Measurements from ENCODE around the gene FBXO30. TPM values are rescaled to one million over a fixed set of nuclear protein-coding genes. Genes with fewer than 3 reads are reported as not detected.

FBXO30 gene
- total and polyA plus RNA-seq, 9 of the 15 experiments (the other 6 are each of a cell fraction or from before 2014, with no cell fraction given), result 3.6 to 12.8 (median 7.1) TPM

- in situ Hi-C loops (cut with MboI) (no loop called here), intact Hi-C loops (cut with micrococcal nuclease) (no loop called here)
- Histone ChIP-seq H3K4me1 (replicated peaks in 1 of 2; ENCODE audit: control insufficient read depth in 2 of 2, insufficient read depth in 2 of 2, low read length in 2 of 2) (no peaks in the 10 kb centered on the region), H3K9ac (ENCODE audit: insufficient read depth in 1 of 2, low read depth in 2 of 2, low read length in 2 of 2) (no peak overlapping the region), H3K36me3 (ENCODE audit: control insufficient read depth, insufficient read depth, low read length) (no peaks in the 10 kb centered on the region), H3K79me2 (ENCODE audit: control insufficient read depth, insufficient read depth, low read length) (no peaks in the 10 kb centered on the region), H3K9me3 (replicated peaks; ENCODE audit: control insufficient read depth, insufficient read depth, low read depth, low read length) (no peaks in the 10 kb centered on the region), H2AFZ (ENCODE audit: low read depth, low read length) (no peak overlapping the region), H3K27me3 (ENCODE audit: control insufficient read depth in 2 of 2, insufficient read depth in 2 of 2, low read length in 2 of 2) (no peaks in the 10 kb centered on the region), H3K27ac (ENCODE audit: extremely low read depth, low read depth, low read length) (no peak overlapping the region), H3K4me2 (ENCODE audit: insufficient read depth, low read length) (no peak overlapping the region), H3K4me3 (no peak overlapping the region), H3K9me1 (ENCODE audit: control insufficient read depth, insufficient read depth, low read length) (no peaks in the 10 kb centered on the region), H4K20me1 (replicated peaks; ENCODE audit: control insufficient read depth, insufficient read depth, low read length) (no peaks in the 10 kb centered on the region)
- no peak for DNase-seq (ENCODE audit: extremely low read depth in 1 of 4, low spot score in 3 of 4)
- POLR2A ChIA-PET, result interaction anchor here (1.1 kb wide), 1 partner anchor 19 kb away, joined by 3 read pairs; no protein-coding TSS in a partner anchor
- ATAC-seq, result no peak
- TF ChIP-seq TFAP4 (CRISPR knock-in tag; IDR thresholded peaks at IDR 0.05; ENCODE audit: borderline replicate concordance) (no peak), TAF1 (IDR thresholded peaks at IDR 0.05; ENCODE audit: control insufficient read depth, extremely low read depth, insufficient read depth, low read length, severe bottlenecking) (no peak), NFATC3 (IDR thresholded peaks at IDR 0.05) (no peak)
- no peak for FAIRE-seq
- CTCF ChIA-PET (ENCODE audit: low intra/inter-chr PET ratio), result no interaction called here
- no TSS peak for BruUV-seq (replicated peaks)
Observed at GRCh38 chr6:145765449-145765848, 49.1 kb downstream of the FBXO30 start.

- Histone ChIP-seq H3K36me3 (ENCODE audit: control insufficient read depth, insufficient read depth, low read length) (no peaks in the 10 kb centered on the region), H3K4me3 (no peak overlapping the region), H3K9me3 (replicated peaks; ENCODE audit: control insufficient read depth, insufficient read depth, low read depth, low read length) (no peaks in the 10 kb centered on the region), H3K27ac (ENCODE audit: extremely low read depth, low read depth, low read length) (no peak overlapping the region), H4K20me1 (replicated peaks; ENCODE audit: control insufficient read depth, insufficient read depth, low read length) (no peaks in the 10 kb centered on the region), H3K79me2 (ENCODE audit: control insufficient read depth, insufficient read depth, low read length) (no peaks in the 10 kb centered on the region), H3K4me2 (ENCODE audit: insufficient read depth, low read length) (no peak overlapping the region), H3K27me3 (ENCODE audit: control insufficient read depth in 2 of 2, insufficient read depth in 2 of 2, low read length in 2 of 2) (no peaks in the 10 kb centered on the region), H3K9ac (ENCODE audit: insufficient read depth in 1 of 2, low read depth in 2 of 2, low read length in 2 of 2) (no peak overlapping the region), H2AFZ (ENCODE audit: low read depth, low read length) (no peak overlapping the region), H3K9me1 (ENCODE audit: control insufficient read depth, insufficient read depth, low read length) (no peaks in the 10 kb centered on the region), H3K4me1 (replicated peaks in 1 of 2; ENCODE audit: control insufficient read depth in 2 of 2, insufficient read depth in 2 of 2, low read length in 2 of 2) (no peaks in the 10 kb centered on the region)
- BruUV-seq (replicated peaks), result no TSS peak
- no peak for DNase-seq (ENCODE audit: extremely low read depth in 1 of 4, low spot score in 3 of 4)
- ChIA-PET CTCF (ENCODE audit: low intra/inter-chr PET ratio) (no interaction called here), POLR2A (no interaction called here)
- in situ Hi-C loops (cut with MboI) (no loop called here), intact Hi-C loops (cut with micrococcal nuclease) (no loop called here)
- ATAC-seq, result no peak
- FAIRE-seq, result no peak
- TF ChIP-seq STAG1 (CRISPR knock-in tag; IDR thresholded peaks at IDR 0.05; ENCODE audit: borderline replicate concordance), result no peak
- TF ChIP-seq ZSCAN29 (IDR thresholded peaks at IDR 0.05), result no peak
- no peak for TF ChIP-seq EGR1 (conservative IDR thresholded peaks at IDR 0.05)
- TF ChIP-seq NCOA1 (IDR thresholded peaks at IDR 0.05; ENCODE audit: low read depth), result no peak
- TF ChIP-seq SUPT5H (IDR thresholded peaks at IDR 0.05), result no peak
- TF ChIP-seq NBN (IDR thresholded peaks at IDR 0.05; ENCODE audit: low read depth), result no peak
- TF ChIP-seq RBM22 (IDR thresholded peaks at IDR 0.05; ENCODE audit: low read depth, low read length, poor library complexity, severe bottlenecking), result no peak
- TF ChIP-seq ZNF24 (IDR thresholded peaks at IDR 0.05), result no peak
- no peak for TF ChIP-seq CHD1 (IDR thresholded peaks at IDR 0.05; ENCODE audit: low read length)
- no peak for TF ChIP-seq HES1 (IDR thresholded peaks at IDR 0.05; ENCODE audit: low read depth)
Observed at GRCh38 chr6:145763742-145764141, 50.9 kb downstream of the FBXO30 start.

Measured in K562 (cell line).